H1 (cell line): ENCODE results near the gene CREBBP.

Experiments used
- BRCA1 ChIP-seq: IDR thresholded peaks from 2 replicates; pipeline ENCODE4 v1.6.1; 2012; ENCODE audit warnings: low read depth, low read length, improper control_type of control experiment
- E2F6 ChIP-seq: IDR thresholded peaks from 2 replicates; pipeline ENCODE4 v1.6.1; 2012; ENCODE audit warnings: inconsistent platforms
- EP300 ChIP-seq, 2 experiments: IDR thresholded peaks; 1 replicate in 1 of 2; 2 replicates in 1 of 2; pipeline ENCODE4 v1.6.1; 2011 to 2012; ENCODE audit warnings: low read depth in 2 of 2, low read length in 2 of 2, mild to moderate bottlenecking in 2 of 2, borderline replicate concordance in 1 of 2, inconsistent platforms in 1 of 2, moderate library complexity in 1 of 2
- EZH2 ChIP-seq: fragments of 200-600 bp; sonication (generic); IDR thresholded peaks from 2 replicates; pipeline ENCODE4 v1.7.1; 2012; ENCODE audit warnings: low read depth, mild to moderate bottlenecking, moderate library complexity, low read length, inconsistent platforms; ENCODE audit not compliant: severe bottlenecking
- GABPA ChIP-seq: IDR thresholded peaks from 2 replicates; pipeline ENCODE4 v1.6.1; 2011; ENCODE audit warnings: mild to moderate bottlenecking, low read length, moderate library complexity, borderline replicate concordance; ENCODE audit not compliant: insufficient read depth
- POLR2AphosphoS5 ChIP-seq: IDR thresholded peaks from 2 replicates; pipeline ENCODE4 v1.6.1; 2011; ENCODE audit warnings: low read depth, low read length
- RBBP5 ChIP-seq: IDR thresholded peaks from 2 replicates; pipeline ENCODE4 v1.7.1; 2012; ENCODE audit warnings: low read depth, mild to moderate bottlenecking, inconsistent platforms, low read length, moderate library complexity, borderline replicate concordance
- RXRA ChIP-seq: IDR thresholded peaks from 2 replicates; pipeline ENCODE4 v1.6.1; 2011; ENCODE audit warnings: low read depth, mild to moderate bottlenecking, low read length, moderate library complexity; ENCODE audit not compliant: insufficient read depth
- TAF1 ChIP-seq: IDR thresholded peaks from 2 replicates; pipeline ENCODE4 v1.6.1; 2011; ENCODE audit warnings: mild to moderate bottlenecking, low read depth, low read length
- USF2 ChIP-seq: IDR thresholded peaks from 2 replicates; pipeline ENCODE4 v1.6.1; 2011; ENCODE audit warnings: low read length, improper control_type of control experiment
- YY1 ChIP-seq: IDR thresholded peaks from 2 replicates; pipeline ENCODE4 v1.6.1; 2011; ENCODE audit warnings: low read depth, mild to moderate bottlenecking, low read length
- TF ChIP-seq, protein P1 (sequence below), 3 experiments: IDR thresholded peaks; 1 replicate in 2 of 3; 2 replicates in 1 of 3; pipeline versions ENCODE4 v1.5.1 to v1.6.1; 2011; ENCODE audit warnings: low read length in 3 of 3, mild to moderate bottlenecking in 3 of 3, inconsistent platforms in 2 of 3, low read depth in 1 of 3, moderate library complexity in 1 of 3; ENCODE audit not compliant: insufficient read depth in 1 of 3; ENCODE audit errors: control extremely low read depth in 1 of 3
- TF ChIP-seq, protein P2 (sequence below): IDR thresholded peaks from 2 replicates; pipeline ENCODE4 v1.6.1; 2012; ENCODE audit warnings: inconsistent platforms

DNA sequence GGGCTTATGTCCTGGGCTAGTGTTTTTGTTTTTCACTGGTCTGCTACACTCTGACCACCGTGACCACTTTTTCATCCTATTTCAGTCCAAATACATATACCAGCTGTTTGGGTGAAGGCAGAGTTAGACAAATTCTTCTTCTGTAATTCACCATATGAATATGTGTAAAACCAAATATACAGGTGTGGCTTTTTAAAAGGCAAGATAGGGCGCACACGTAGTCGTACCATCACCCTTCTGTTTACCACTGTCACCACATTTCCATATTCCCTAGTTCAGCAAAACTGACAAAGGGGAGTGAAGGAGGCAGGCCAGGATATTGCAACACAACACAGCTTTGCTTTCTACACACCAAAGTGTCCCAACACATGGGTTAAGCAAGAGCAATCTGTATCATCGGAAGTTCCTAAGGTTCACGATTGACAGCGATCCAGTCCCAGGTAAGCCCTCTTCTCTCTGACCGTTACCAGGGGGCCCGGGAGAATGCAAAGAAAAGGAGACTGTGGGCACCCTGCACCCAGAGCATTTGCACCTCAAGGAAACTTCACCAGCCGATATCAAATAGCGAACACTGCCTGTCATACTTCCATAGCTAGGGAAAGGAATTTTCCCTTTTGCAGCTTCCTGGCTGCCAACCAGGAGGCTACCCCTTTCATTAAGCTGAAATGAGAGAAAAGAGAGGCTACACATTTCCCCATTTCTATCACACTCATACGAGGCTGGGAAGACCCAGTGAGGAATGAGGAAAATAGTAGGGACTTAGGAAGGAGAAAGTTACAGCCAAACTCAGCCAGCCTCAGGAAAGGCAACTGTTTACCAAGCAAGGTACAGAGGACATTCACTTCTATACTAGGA is 23.1 kb downstream of the CREBBP start:
- TF ChIP-seq, protein P1, sequence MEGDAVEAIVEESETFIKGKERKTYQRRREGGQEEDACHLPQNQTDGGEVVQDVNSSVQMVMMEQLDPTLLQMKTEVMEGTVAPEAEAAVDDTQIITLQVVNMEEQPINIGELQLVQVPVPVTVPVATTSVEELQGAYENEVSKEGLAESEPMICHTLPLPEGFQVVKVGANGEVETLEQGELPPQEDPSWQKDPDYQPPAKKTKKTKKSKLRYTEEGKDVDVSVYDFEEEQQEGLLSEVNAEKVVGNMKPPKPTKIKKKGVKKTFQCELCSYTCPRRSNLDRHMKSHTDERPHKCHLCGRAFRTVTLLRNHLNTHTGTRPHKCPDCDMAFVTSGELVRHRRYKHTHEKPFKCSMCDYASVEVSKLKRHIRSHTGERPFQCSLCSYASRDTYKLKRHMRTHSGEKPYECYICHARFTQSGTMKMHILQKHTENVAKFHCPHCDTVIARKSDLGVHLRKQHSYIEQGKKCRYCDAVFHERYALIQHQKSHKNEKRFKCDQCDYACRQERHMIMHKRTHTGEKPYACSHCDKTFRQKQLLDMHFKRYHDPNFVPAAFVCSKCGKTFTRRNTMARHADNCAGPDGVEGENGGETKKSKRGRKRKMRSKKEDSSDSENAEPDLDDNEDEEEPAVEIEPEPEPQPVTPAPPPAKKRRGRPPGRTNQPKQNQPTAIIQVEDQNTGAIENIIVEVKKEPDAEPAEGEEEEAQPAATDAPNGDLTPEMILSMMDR (IDR thresholded peaks at IDR 0.05; ENCODE audit: control extremely low read depth in 1 of 3, insufficient read depth in 1 of 3, low read depth in 1 of 3, low read length in 3 of 3): no peak
- no peak for TF ChIP-seq TAF1
- TF ChIP-seq EP300 (IDR thresholded peaks at IDR 0.05; ENCODE audit: borderline replicate concordance in 1 of 2, low read depth in 2 of 2, low read length in 2 of 2): no peak
- no peak for TF ChIP-seq EZH2
- TF ChIP-seq YY1: no peak
- no peak for TF ChIP-seq POLR2AphosphoS5
- TF ChIP-seq USF2: no peak
- no peak for TF ChIP-seq GABPA
- TF ChIP-seq RBBP5: no peak
- no peak for TF ChIP-seq BRCA1
- TF ChIP-seq E2F6: no peak
- TF ChIP-seq RXRA: no peak
- TF ChIP-seq, protein P2, sequence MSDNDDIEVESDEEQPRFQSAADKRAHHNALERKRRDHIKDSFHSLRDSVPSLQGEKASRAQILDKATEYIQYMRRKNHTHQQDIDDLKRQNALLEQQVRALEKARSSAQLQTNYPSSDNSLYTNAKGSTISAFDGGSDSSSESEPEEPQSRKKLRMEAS: no peak
